Ascending aorta (tissue), 2 donors: ENCODE data around the gene CAMSAP1. TPM values are rescaled to one million over a fixed set of nuclear protein-coding genes. Genes with fewer than 3 reads are reported as not detected.

Experiments used
- DNase-seq, 2 donors: peaks; one replicate each; pipeline ENCODE4 v3.0.0-alpha.2; 2019; ENCODE audit warnings: low spot score in 2 of 2
- H3K27ac ChIP-seq, 2 donors: fragments of 200-600 bp; sonication (generic); one replicate each; pipeline ENCODE4 v1.5.1; 2016 to 2017; ENCODE audit warnings: mild to moderate bottlenecking in 1 of 2
- H3K27me3 ChIP-seq: fragments of 200-600 bp; sonication (generic); one replicate; pipeline ENCODE4 v1.5.1; 2017
- H3K36me3 ChIP-seq, 2 donors: fragments of 200-600 bp; sonication (generic); one replicate each; pipeline ENCODE4 v1.5.1; 2016
- H3K4me1 ChIP-seq, 2 donors: fragments of 200-600 bp; sonication (generic); one replicate each; pipeline ENCODE4 v1.5.1; 2016 to 2017; ENCODE audit warnings: mild to moderate bottlenecking in 1 of 2
- H3K4me3 ChIP-seq, 2 donors: fragments of 200-600 bp; sonication (generic); one replicate each; pipeline ENCODE4 v1.5.1; 2016 to 2017; ENCODE audit warnings: mild to moderate bottlenecking in 1 of 2
- H3K9me3 ChIP-seq, 2 donors: fragments of 200-600 bp; sonication (generic); one replicate each; pipeline ENCODE4 v1.5.1; 2016
- intact Hi-C: fragments of 100-400 bp; cut with DNase I; formaldehyde crosslinking; loops from one replicate; pipeline ENCODE4 v1.15.1; 2023
- total RNA-seq: library from RNA; depleted of rRNA; stranded (reverse); fragments of >200 nt; gene quantifications from one replicate; pipeline ENCODE4 v1.1.0, GENCODE V29; 2016
- TF ChIP-seq, protein P1 (sequence below), 3 experiments: fragments of 200-600 bp in 2 of 3; fragments of 450-650 bp in 1 of 3; sonication (generic) in 2 of 3; IDR thresholded peaks; one replicate each; pipeline ENCODE4 v1.5.1; 2016 to 2019; ENCODE audit warnings: antibody characterized with exemption in 3 of 3, mild to moderate bottlenecking in 1 of 3, moderate library complexity in 1 of 3

The CAMSAP1 gene
- total RNA-seq, 1 donor from 2014 or later = 10.1 TPM

DNA sequence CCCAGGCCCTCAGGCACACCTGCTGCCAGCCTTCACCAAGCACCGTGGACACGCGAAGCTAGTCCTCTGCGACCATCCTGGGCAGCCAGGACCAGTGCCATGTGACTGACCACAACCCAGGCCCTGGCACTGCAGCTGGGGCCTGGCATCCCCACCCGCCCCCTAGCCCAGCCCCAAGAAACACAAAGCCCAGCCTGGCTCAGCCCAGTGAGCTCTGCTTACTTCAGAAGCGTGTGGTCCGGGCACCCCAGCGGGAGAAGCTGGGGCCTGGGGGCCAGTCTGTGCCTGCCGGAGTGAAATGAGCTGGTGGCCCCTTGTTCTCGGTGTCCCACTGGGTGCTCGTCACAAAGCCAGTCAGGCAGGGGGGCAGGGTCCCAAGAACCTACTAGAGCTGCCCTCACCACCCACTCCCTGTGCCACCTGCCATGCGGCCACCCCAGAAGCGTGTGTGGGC lies 117.5 kb downstream of the CAMSAP1 start:
- TF ChIP-seq, protein P1, sequence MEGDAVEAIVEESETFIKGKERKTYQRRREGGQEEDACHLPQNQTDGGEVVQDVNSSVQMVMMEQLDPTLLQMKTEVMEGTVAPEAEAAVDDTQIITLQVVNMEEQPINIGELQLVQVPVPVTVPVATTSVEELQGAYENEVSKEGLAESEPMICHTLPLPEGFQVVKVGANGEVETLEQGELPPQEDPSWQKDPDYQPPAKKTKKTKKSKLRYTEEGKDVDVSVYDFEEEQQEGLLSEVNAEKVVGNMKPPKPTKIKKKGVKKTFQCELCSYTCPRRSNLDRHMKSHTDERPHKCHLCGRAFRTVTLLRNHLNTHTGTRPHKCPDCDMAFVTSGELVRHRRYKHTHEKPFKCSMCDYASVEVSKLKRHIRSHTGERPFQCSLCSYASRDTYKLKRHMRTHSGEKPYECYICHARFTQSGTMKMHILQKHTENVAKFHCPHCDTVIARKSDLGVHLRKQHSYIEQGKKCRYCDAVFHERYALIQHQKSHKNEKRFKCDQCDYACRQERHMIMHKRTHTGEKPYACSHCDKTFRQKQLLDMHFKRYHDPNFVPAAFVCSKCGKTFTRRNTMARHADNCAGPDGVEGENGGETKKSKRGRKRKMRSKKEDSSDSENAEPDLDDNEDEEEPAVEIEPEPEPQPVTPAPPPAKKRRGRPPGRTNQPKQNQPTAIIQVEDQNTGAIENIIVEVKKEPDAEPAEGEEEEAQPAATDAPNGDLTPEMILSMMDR (IDR thresholded peaks at IDR 0.05) = no peak
- no peaks in the 10 kb centered on the region for H3K27me3 ChIP-seq
- H3K36me3 ChIP-seq = no peaks in the 10 kb centered on the region
- intact Hi-C loops = no loop called here
- no peaks in the 10 kb centered on the region for H3K9me3 ChIP-seq
- no peak overlapping the region for H3K27ac ChIP-seq
- no peak for DNase-seq
- H3K4me3 ChIP-seq = no peak overlapping the region
- no peaks in the 10 kb centered on the region for H3K4me1 ChIP-seq

DNA sequence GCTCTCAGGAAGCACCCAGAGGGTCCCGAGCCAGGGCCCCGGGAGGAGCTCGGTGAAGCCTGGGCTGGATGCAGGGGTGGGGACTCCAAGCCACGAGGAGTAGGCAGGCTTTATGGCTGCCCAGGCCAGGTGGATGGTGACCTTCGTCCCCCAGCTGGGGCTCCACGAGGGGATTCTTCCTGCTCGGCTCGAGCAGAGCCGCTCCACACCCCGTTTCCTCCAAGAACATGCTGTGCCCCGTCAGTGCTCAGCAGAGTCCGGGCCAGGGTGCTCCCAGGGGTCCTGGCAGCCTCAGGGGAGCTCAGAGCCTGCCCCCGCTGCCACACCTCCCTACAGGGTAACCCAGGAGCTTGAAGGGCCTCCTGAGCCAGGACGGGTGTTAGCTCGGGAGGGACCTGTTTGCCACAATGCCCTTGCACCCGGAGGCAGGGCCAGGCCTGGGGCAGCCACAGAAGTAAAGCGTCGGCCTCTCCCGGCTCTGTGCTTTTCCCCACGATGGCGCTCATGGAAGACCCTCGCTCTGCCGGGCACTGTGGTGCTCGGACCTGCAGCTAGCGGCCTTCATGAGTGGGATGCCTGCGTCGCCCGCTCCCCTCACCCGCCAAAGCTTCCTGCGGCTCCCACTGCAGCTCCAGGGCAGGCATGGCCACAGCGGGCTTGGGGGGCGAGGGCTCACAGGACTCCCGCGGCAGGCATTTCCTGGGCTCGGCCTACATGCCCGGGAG lies 118.6 kb downstream of the CAMSAP1 start:
- Histone ChIP-seq H3K36me3 (no peaks in the 10 kb centered on the region), H3K4me1 (no peaks in the 10 kb centered on the region), H3K4me3 (no peak overlapping the region), H3K9me3 (no peaks in the 10 kb centered on the region), H3K27ac (no peak overlapping the region), H3K27me3 (no peaks in the 10 kb centered on the region)
- no peak for DNase-seq
- intact Hi-C loops = no loop called here
- TF ChIP-seq, protein P1 (IDR thresholded peaks at IDR 0.05) = no peak

DNA sequence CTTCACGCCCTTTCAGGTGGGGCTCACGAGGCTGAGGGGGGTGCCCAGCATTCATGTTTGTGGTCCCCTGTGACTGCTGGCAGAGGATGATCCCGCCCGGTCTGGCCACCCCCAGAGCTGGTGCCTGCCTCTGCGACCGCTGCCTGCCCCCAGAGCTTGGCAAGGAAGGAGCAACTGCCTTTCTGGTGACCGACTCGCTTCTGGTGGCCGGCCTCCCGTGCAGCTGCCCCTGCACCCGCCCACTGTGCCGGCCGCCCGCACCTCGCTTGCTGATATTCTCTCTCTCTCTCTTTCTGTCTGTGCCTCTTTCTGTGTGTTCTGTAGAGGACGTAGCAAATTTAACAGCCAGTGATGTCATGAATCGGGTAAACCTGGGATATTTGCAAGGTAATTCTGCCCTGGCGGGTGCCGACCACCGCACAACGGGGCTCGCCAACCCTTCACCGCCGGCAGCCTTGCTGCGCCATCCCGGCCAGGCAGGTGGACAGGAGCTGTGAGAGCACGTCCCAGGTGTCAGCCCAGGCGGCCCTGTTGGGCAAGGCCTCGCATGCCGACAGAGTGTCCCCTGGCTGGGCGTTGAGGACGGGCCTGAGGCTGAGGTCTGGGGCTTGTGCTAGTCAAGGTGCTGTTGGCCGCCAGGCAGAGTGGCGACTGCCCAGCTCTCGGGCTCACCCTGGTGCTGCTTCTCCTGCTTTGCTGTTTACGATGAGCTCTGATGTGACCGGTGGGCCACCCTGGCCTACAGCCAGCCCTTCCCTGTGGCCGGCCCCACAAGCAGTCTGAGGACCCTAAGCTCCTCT lies 119.4 kb downstream of the CAMSAP1 start:
- intact Hi-C loops = no loop called here
- no peak overlapping the region for H3K4me3 ChIP-seq
- H3K27me3 ChIP-seq = no peaks in the 10 kb centered on the region
- no peak for DNase-seq
- H3K27ac ChIP-seq = no peak overlapping the region
- no peaks in the 10 kb centered on the region for H3K9me3 ChIP-seq
- no peaks in the 10 kb centered on the region for H3K36me3 ChIP-seq
- TF ChIP-seq, protein P1 (IDR thresholded peaks at IDR 0.05) = no peak
- H3K4me1 ChIP-seq = no peaks in the 10 kb centered on the region

DNA sequence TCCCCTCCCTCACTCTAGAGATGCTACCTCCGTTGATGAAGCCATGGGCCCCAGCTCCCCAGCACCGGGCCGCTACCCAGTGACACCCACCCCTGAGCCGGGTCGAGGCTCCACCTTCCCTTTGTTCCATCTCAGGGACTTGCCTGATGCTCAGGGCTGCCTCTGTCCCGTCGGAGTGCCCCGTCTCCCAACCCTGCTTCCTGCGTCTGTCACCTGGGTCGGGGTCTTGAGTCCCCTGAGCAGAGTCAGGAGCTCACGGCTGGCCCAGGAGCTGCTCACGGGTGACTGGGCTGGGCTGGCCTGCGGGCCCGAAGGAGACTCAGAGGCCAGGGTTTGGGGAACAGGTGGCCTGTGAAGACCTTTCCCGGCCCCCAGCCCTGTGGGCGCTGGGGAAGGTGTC lies 120.0 kb downstream of the CAMSAP1 start:
- Histone ChIP-seq H3K27me3 (no peaks in the 10 kb centered on the region), H3K9me3 (no peaks in the 10 kb centered on the region), H3K36me3 (no peaks in the 10 kb centered on the region), H3K27ac (no peak overlapping the region), H3K4me3 (no peak overlapping the region), H3K4me1 (no peaks in the 10 kb centered on the region)
- TF ChIP-seq, protein P1 (IDR thresholded peaks at IDR 0.05) = no peak
- no peak for DNase-seq
- intact Hi-C loops = no loop called here

DNA sequence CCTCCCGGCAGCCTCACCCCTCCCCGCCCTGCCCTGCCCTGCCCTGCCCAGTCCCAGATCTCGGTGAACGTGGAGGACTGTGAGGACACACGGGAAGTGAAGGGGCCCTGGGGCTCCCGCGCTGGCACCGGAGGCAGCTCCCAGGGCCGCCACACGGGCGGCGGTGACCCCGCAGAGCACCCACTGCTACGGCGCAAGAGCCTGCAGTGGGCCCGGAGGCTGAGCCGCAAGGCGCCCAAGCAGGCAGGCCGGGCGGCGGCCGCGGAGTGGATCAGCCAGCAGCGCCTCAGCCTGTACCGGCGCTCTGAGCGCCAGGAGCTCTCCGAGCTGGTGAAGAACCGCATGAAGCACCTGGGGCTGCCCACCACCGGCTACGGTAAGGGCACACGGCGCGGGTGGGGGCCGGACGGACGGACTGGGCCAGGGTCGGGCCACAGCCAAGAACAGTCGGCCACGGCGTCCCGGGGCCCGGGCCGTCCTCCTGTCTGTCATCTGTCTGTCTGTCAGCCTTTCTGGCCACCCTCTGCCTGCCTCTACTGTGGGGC lies 121.1 kb downstream of the CAMSAP1 start:
- Histone ChIP-seq H3K27ac (no peak overlapping the region), H3K4me3 (no peak overlapping the region), H3K4me1 (no peaks in the 10 kb centered on the region), H3K36me3 (no peaks in the 10 kb centered on the region), H3K27me3 (no peaks in the 10 kb centered on the region), H3K9me3 (no peaks in the 10 kb centered on the region)
- intact Hi-C loops = no loop called here
- no peak for DNase-seq
- TF ChIP-seq, protein P1 (IDR thresholded peaks at IDR 0.05) = no peak
